Superior temporal gyrus (tissue), 1 donor: ENCODE results near the gene COL26A1.

Source experiments
- DNase-seq: peaks from one replicate; pipeline ENCODE4 v3.0.0-alpha.2; 2016; ENCODE audit errors: extremely low spot score

The COL26A1 gene

DNA sequence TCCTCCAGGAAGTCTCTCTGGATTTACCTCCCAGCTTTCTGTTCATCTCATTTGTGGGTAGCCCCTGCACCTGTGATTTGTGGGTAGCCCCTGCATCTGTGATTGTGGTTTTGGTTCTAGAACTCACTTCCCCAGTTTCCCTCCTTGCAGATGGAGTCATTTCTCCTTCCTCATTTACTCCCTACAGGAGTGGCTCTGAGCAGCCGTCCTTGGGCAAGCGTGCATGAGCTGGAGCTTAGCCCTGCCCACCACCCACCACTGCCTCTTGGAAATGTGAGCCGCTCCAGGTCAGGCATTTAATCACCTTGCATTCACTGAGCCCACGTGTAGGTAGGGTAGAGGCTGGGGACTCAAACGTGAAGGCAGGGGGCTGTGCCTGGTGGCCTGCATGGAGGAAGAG, 8.2 kb downstream of the COL26A1 start:
- DNase-seq = no peak

DNA sequence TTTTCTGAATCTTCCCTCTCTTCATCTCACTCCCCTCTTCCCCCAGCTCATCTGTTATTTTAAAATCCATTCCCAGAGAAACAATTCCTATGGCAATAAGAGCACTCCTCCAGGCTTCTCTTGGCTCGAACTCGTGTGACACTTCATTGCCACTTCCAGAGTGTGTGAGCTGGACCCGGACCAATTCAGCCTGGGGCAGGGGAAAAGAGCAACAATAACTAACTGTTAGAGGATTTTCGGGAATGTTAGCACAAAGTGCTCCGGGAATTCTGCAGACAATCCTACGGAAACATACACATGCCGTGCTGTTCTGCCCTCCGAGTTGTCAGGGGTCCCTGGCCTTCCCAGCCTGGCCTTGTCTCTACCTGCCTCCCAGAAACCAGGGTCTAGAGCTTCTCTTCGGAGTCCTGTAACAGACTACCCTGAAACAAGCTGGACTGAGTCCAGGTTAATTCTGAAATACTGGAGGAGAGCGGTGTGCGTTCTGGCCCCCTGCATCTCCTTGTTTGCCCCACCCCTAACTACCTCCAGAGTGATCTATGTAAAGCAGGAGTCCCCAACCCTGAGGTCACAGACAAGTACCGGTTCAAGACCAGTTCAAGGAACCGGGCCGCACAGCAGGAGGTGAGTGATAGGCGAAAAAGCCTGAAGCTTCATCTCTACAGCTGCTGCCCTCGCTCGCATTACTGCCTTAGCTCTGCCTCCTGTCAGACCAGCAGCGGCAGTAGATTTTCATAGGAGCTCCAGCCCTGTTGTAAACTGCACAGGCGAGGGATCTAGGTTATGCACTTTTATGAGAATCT, 11.3 kb downstream of the COL26A1 start:
- DNase-seq = no peak

DNA sequence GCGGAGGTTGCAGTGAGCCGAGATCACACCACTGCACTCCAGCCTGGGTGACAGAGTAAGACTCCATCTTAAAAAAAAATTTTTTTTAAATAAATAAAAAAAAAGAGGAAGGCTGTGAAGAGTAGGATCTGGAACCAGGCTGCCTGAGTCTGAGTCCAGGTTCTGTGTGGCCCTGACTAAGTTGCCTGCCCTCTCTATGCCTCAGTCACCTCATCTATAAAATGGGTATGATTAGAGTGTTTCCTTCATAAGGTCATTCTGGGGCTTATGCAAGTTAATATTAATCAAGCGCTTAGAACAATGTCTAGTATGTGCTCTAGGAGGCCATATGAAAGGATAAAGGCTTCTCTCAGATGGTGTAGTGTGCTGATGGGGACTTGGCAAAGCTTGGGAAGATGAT, 12.3 kb downstream of the COL26A1 start:
- no peak for DNase-seq

DNA sequence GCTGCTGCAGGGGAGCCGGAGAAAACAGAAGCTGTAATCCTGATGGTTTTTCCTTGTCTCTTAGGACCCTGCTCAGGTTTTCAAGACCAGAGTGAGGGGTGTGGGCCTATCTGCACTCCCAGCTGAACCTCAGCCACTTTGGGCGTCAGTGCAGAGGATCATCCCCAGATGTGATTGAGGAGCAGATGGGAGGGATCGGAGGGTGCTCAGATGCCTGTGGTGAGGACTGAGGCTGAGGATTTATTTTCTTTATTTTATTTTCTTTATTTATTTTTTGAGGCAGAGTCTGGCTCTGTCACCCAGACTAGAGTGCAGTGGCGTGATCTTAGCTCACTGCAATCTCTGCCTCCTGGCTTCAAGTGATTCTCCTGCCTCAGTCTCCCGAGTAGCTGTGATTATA, 13.9 kb downstream of the COL26A1 start:
- no peak for DNase-seq

DNA sequence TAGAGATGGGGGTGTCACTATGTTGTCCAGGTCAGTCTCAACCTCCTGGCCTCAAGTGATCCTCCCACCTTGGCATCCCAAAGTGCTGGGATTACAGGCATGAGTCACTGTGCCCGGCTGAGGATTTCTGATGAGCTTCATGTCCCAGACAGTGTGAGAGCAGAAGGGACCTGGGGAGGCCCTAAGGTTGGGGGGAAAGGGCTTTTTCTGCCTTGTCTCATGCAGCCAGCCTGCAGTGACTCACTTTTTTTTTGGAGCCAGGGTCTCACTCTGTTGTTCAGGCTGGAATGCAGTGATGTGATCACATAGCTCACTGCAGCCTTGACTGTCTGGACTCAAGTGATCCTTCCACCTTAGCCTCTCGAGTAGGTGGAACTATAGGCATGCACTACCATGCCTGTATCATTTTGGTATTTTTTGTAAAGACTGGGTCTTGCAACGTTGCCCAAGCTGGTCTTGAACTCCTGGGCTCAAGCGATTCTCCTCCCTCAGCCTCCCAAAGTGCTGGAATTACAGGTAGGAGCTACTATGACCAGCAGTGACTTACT, 14.6 kb downstream of the COL26A1 start:
- DNase-seq = no peak

DNA sequence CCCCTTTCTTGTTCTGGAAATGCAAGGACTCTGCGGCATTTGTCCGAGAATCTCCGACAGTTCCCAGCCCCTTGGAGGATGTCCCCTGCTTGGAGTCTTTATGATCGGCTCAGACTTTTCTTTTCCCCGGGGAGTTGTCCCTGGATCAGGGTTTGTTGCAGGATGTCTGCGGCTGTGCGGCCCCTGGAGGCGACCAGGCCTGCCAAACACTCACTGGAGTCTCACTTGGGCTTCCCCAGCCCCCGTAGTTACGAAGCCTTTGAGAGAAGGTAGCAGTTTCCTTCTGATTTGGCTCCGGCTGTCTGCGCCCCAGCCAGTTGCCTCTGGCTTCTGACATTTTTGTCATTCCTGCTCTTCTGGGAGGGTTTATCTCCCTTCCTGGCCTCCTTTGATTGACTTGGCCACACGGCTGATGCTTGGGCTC, 16.1 kb downstream of the COL26A1 start:
- no peak for DNase-seq

DNA sequence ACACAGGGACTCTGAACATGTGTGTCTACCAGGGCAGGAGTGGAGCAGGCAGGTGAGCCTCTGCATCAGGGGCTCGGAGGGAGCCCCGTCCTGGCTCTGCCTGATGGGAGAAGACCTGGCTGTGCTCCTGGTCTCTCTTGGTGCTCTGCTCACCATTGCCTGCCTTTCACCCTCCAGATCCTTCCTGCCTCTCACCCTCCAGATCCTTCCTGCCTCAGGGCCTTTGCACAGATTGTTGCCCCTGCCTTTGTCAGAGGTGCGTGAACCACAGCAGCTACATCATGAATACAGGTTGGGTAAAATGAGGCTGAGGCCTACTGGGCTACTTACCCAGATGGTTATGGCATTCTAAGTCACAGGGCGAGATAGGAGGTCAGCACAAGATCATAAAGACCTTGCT, 16.6 kb downstream of the COL26A1 start:
- DNase-seq = no peak

DNA sequence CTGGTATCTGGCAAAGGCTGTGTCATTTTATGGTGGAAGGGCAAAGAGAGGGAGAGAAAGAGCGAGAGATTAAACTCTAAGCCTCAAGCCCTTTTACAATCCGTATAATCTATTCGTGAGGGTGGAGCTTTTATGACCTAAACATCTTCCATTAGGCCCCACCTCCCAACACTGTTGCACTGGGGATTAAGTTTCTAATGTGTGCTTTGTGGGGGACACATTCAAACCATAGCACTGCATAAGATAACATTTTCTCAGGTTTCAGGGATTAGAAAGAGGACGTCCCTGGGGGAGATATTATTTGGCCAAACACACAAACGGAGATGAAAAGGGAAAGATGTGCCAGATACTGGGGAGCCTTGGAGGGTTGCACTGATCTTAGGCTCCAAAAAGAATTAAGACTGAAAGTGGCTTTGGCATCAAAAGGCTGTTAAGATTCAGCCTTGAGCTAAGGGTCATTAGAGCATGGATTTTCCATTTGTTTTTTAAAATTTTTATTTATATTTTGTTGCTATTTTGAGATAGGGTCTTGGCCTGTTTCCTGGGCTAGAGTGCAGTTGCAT, 19.0 kb downstream of the COL26A1 start:
- DNase-seq = no peak

DNA sequence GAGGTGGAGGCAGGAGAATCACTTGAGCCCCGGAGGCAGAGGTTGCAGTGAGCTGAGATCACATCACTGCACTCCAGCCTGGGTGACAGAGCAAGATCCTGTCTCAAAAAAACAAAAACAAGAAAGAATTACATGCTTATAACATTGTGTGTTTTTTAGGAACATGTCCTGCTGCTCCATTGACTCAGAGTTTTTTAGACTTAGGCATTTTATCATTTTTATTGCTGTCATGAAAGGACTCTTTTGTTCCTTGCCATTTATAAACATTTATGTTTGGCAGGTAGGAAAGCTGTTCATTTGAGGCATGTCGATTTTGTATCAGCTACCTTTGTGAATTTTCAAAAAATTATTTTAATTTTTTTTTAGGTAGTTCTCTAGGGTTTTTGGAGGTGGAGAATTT, 20.3 kb downstream of the COL26A1 start:
- DNase-seq = no peak

DNA sequence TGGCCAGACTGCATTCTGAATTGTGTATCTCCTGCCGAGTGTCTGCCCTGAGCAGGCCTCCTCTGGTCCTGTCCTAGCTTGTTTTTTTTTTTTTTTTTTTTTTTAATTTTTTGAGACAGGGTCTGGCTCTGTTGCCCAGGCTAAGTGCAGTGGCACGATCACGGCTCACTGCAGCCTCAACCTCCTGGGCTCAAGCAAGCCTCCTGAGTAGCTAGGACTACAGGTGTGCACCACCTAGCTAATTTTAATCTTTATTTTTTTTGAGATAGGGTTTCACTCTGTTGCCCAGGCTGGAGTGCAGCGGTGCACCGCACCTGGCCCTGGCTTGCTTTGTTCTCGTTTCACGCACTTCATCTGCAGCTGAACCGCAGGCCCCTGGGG, 23.5 kb downstream of the COL26A1 start:
- no peak for DNase-seq

DNA sequence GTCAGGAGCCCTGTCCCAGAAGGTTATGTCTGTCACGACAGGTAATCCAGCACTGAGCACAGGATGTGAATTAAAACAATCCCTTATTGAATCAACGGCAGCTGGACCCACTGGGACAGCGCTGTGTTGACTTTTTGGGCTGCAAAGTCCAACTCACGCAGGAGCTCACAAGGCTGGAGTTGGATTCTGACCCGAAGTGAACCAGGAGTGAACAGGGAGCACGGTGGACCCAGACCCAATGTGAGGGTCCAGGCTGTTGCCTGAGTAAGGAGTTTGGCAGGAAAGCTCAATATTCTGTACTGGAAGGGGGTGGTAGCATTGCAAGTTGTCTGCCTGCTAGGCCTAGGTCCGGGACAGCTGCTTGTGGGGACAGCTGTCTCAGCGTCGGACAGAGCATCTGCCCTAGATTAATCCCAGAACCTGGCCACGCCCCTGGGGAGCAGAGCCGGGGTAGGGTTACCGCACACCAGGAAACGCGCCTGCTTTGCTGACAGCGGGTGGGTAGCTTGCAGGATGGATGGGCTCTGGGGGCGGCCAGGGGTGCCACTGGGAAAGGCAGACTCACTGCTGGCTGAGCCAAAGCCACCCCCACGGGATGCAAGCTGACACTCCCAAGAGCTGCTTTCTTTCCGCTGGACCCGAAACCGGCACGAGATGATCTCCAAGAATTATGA, 24.0 kb downstream of the COL26A1 start:
- no peak for DNase-seq

DNA sequence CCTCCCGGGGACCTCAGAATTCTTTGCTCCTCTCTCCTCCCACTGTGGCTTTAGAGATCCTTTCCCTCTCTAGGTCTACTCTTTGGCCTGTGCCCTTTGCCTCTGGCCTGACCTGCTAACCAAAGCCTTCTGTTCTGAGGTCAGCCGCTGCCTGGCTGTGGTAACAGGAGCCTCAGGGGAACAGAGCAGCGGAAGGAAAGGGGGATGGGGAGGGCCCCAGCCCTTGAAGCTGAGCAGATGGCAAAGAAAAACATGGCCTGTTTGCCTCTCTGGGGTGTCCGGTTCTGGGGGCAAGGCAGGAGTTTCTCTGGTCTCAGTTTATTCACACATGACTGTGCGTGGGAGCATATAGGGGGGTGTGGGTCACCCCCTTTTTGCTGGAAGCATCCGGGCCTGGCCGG, 28.2 kb downstream of the COL26A1 start:
- DNase-seq = no peak

DNA sequence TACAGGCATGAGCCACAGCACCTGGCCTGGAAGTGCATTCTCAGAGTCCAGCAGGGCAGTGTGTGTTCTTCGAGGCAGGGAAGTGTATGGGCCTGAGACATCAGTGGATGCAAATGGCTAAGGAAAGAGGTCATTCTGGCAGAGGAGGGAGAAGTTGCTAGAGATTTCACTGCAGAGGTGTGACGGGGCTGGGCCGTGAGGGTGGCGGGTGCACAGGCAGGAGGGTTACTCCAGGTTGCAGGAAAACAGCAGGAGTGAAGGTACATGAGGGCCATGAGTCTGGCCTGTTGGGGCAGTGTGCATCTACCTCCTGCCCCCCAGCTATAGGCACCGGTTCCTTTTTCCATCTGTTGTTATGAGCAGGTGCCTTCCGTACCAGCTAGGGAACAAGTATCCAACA, 29.3 kb downstream of the COL26A1 start:
- no peak for DNase-seq

DNA sequence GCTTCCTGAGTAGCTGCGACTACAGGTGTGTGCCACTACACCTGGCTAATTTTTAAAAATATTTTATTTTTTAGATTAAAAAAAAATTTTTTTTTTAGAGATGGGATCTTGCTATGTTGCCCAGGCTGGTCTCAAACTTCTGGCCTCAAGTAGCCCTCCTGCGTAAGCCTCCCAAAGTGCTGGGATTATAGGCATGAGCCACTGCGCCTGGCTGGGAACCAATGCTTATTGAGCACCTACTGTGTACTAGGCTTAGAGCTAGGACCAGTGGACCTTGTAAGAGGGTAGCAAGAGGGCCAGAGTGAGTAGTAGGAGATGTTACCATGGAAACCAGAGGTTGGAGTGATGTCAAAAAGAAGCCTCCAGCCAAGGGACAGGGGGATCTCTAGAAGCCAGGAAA, 31.2 kb downstream of the COL26A1 start:
- DNase-seq = no peak

DNA sequence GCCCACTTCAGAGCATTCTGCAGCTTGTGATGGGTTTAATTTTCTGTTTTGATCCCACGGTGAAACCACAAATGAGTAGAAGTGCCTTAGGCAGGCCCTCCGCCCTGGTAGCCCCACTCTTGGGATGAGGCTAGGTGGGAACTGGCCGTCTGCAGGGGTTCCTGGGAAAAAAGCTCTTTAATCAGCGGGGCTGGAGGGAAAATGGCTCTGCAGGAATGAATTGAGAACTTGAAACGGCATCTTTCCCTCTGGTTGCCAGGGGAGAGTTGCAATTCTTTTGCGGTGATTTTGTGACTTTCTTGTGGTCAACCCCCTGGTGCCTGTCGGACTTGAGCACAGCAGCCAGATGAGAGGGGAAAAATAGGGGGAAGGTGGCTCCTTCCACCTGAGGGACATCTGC, 32.7 kb downstream of the COL26A1 start:
- DNase-seq = no peak

DNA sequence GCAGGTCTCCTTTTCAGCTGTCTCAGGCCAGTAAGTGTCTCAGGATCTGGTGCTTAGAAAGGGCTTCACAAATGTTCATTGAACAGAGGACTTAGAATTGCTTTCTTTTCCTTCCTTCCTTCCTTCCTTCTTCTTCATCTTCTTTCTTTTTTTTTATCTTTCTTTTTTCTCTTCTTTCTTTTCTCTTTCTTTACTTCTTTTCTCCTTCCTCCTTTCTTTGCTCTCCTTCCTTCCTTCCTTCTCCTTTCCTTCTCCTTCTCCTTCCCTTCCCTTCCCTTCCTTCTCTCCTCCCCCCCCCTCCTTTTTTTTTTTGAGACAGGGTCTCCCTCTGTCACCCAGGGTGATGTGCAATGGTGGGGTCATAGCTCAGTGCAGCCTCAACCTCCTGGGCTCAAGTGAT, 34.6 kb downstream of the COL26A1 start:
- no peak for DNase-seq

DNA sequence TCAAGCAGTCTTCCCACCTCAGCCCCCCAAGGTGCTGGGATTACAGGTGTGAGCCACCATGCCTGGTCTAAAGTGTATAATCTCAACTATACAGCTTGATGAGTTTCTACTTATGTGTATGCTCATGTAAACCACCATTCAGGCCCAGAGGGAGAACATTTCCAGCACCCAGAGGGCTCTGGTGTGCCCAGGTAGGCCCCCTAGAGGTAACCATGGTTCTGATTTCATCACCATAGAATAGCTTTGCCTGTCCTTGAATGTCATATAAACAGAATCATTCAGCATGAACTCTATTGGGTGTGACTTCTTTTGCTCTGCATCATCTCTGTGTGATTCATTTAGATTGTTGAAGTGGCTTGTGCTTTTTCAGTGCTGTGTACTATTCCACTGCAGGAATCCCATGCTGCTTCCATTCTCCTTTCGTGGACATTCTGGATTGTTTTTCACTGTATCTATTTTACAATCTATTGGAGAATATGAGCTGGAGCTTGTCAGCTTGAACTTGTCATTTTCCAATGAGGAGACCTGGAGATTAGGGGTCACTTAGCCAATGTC, 35.2 kb downstream of the COL26A1 start:
- DNase-seq = no peak

DNA sequence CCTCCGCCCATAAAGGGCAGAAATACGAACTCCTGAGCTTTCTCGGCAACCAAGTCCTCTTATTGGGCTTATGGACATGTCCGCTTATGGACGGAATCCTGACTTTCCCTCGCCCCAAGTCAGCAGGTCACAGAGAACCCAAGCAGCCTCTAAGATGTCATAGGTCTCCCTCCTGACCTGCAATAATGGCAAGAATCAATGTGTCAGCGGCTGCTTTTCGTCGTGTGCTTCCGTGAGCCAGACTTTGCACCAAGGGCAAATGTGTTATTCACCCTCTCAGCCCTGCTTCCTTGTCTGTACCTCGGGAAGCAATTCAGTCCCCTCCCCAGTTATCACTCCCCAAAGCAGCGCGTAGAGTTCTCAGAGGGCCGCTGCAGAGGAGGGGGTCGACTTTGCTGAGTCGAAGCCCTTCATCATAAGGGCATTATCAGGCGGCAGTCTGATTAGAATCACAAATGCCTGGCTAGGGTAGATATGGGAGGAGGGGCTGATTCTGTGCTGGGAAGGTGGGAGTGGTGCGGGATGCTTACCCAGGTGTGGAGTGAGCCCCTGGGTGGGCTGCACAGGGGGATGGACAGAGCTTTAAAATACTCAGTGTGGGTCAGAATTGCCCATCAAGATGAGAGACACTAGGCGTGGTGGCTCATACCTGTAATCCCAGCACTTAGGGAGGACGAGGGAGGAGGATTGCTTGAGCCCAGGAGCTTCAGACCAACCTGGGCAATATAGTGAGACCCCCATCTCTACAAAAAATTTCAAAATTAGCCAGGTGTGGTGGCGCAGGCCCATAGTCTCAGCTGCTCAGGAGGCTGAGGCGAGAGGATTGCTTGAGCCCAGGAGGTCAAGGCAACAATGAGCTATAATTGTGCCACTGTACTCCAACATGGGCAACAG, 36.0 kb downstream of the COL26A1 start:
- no peak for DNase-seq

DNA sequence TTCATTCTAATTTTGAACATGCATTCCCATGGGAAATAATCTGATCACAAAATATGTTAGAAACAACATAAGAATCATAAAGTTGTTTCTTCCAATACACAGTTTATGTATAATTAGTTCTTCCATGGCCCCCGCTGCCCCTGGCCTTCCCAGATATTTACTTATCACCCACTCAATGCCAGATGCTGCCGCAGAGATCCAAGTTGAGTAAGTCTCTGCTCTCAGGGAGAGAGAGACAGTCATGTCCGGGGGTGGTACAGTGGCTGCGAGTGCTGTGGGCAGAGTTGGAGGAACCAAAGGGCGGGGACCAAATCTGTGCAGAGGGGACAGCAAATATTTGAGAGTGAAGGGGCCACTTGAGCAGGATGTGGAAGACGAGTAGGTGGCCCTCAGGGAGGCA, 37.1 kb downstream of the COL26A1 start:
- no peak for DNase-seq

DNA sequence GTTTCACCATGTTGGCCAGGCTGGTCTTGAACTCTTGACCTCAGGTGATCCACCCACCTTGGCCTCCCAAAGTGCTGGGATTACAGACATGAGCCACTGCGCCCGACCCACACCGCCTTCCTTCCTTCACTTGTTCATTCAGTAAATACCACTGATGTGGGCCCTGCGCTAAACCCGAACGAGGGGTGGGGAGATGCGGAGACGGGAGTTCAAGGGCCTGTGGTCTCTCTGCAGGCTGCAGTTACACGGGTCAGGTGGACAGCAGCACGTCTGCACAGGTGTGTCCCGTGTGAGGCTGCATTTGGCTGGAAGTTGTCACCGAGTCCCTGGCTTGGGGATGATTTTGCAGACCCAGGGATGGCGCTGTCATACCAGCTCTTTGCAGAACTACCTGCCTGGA, 38.1 kb downstream of the COL26A1 start:
- DNase-seq = no peak

DNA sequence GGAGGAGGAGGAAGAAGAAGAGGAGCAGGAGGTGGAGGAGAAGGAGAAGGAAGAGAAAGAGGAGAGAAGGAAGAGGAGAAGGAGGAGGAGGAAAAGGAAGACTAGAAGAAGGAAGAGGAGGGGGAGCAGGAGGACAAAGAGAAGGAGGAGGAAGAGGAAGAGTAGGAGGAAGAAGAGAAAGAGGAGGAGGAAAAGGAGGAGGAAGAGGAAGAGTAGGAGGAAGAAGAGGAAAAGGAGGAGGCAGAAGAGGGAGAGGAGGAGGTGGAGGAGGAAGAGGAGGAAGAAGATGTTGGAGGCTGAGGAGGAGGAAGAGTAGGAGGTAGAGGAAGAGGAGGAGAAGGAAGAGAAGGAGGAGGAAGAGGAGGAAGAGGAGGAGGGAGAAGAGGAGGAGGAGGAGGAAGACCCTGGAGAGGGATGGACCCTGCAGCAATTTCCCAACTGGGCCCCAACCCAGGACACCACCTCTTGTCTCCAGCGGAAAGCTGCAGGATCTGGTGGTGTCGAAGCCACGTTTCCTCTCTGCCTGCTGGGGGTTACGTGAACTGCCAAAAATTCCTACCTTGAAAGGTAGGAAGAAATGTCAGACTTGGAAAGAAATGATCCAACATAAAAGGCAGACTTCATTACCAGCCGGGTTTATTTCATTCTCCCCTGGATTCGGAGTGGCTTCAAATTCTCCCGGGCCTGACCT, 38.9 kb downstream of the COL26A1 start:
- no peak for DNase-seq
